HCT116 (cell line): Measurements from ENCODE around the gene IL1R2. TPM values are rescaled to one million over a fixed set of nuclear protein-coding genes. Genes with fewer than 3 reads are reported as not detected.

ENCODE experiments used
- ATAC-seq: fragments of 200-7000 bp; cut with Tn5 transposase; 2 replicates; pipeline ENCODE4 v1.9.1; 2020; ENCODE audit warnings: mild to moderate bottlenecking, moderate library complexity
- BruUV-seq: library from RNA; stranded (reverse); fragments of 400-500 nt; replicated peaks from 2 replicates; lab custom pipeline; 2021; lab: Mats Ljungman, UMichigan
- CTCF ChIA-PET: fragments of 300-600 bp; sonication (Branson Sonifier 250); formaldehyde crosslinking; loops from one replicate; lab custom pipeline; 2021; ENCODE audit warnings: antibody characterized with exemption; lab: Charles Lee
- POLR2A ChIA-PET: fragments of 300-600, 350-600 bp; sonication (Branson Sonifier 250); formaldehyde crosslinking; loops from one replicate; lab custom pipeline; 2021; ENCODE audit warnings: antibody characterized with exemption; lab: Charles Lee
- RAD21 ChIA-PET, 2 experiments: fragments of 300-600 bp; sonication (Branson Sonifier 250); formaldehyde crosslinking; loops; one replicate each; lab custom pipeline; 2023; ENCODE audit warnings: low total read pairs in 2 of 2; ENCODE audit not compliant: uncharacterized antibody in 2 of 2, unreplicated experiment in 2 of 2, low non-redundant PET in 1 of 2; lab: Charles Lee
- DNase-seq: peaks from one replicate; pipeline ENCODE4 v3.0.0-alpha.2; 2010; ENCODE audit warnings: low read depth, low spot score
- H2AFZ ChIP-seq: fragments of 200-600 bp; shearing (Covaris generic), sonication (generic); 2 replicates; pipeline ENCODE4 v1.6.1; 2017; ENCODE audit warnings: low read depth, mixed run types, mixed read lengths, antibody characterized with exemption, low read length; ENCODE audit not compliant: poor library complexity, severe bottlenecking
- H3K27ac ChIP-seq: 2 replicates; pipeline ENCODE4 v1.5.1; 2012; ENCODE audit warnings: low read depth, low read length
- H3K27me3 ChIP-seq: fragments of 200-600 bp; sonication (generic); 2 replicates; pipeline ENCODE4 v1.6.1; 2016; ENCODE audit warnings: mixed run types, low read length, mixed read lengths; ENCODE audit not compliant: insufficient read depth
- H3K36me3 ChIP-seq, 2 experiments: fragments of 200-500 bp in 1 of 2; fragments of 200-600 bp in 1 of 2; sonication (Bioruptor generic) in 1 of 2; sonication (generic) in 1 of 2; 2 replicates each; pipeline versions ENCODE4 v1.5.1 to v1.6.1; 2014 to 2016; ENCODE audit warnings: low read length in 2 of 2, inconsistent platforms in 1 of 2, mixed read lengths in 1 of 2, mixed run types in 1 of 2; ENCODE audit not compliant: insufficient read depth in 2 of 2, control insufficient read depth in 1 of 2
- H3K4me1 ChIP-seq, 2 experiments: fragments of 200-600 bp in 1 of 2; sonication (generic) in 1 of 2; 2 replicates each; pipeline versions ENCODE4 v1.5.1 to v1.6.1; 2012 to 2017; ENCODE audit warnings: low read length in 2 of 2, inconsistent platforms in 1 of 2, mild to moderate bottlenecking in 1 of 2, mixed read lengths in 1 of 2, mixed run types in 1 of 2, moderate library complexity in 1 of 2; ENCODE audit not compliant: insufficient read depth in 2 of 2, control insufficient read depth in 1 of 2
- H3K4me2 ChIP-seq: fragments of 200-600 bp; sonication (generic); 2 replicates; pipeline ENCODE4 v1.6.1; 2017; ENCODE audit warnings: mixed run types, low read length, mixed read lengths
- H3K4me3 ChIP-seq, 2 experiments: fragments of 200-600 bp in 1 of 2; sonication (generic) in 1 of 2; replicated peaks in 1 of 2; 2 replicates each; pipeline ENCODE4 v1.5.1; 2011 to 2016; ENCODE audit warnings: low read length in 2 of 2, control low read depth in 1 of 2, low read depth in 1 of 2, mild to moderate bottlenecking in 1 of 2, mixed read lengths in 1 of 2, mixed run types in 1 of 2
- H3K79me2 ChIP-seq: fragments of 200-600 bp; sonication (generic); 2 replicates; pipeline ENCODE4 v1.6.1; 2017; ENCODE audit warnings: mild to moderate bottlenecking, mixed run types, low read length, moderate library complexity, mixed read lengths; ENCODE audit not compliant: insufficient read depth
- H3K9ac ChIP-seq: fragments of 200-600 bp; sonication (generic); 2 replicates; pipeline ENCODE4 v1.6.1; 2016; ENCODE audit warnings: low read length, mixed read lengths
- H3K9me2 ChIP-seq: fragments of 200-600 bp; sonication (generic), shearing (Covaris generic); 2 replicates; pipeline ENCODE4 v1.6.1; 2017; ENCODE audit warnings: mixed run types, mild to moderate bottlenecking, moderate library complexity; ENCODE audit not compliant: insufficient read depth
- H3K9me3 ChIP-seq, 2 experiments: fragments of 200-500 bp in 1 of 2; fragments of 200-600 bp in 1 of 2; sonication (Bioruptor generic) in 1 of 2; sonication (generic) in 1 of 2; 2 replicates each; pipeline ENCODE4 v1.6.1; 2014 to 2017; ENCODE audit warnings: low read length in 2 of 2, mixed read lengths in 2 of 2, inconsistent platforms in 1 of 2, low read depth in 1 of 2, mild to moderate bottlenecking in 1 of 2, mixed run types in 1 of 2, moderate library complexity in 1 of 2; ENCODE audit not compliant: control insufficient read depth in 1 of 2, insufficient read depth in 1 of 2
- H4K20me1 ChIP-seq: fragments of 200-600 bp; sonication (generic), shearing (Covaris generic); 2 replicates; pipeline ENCODE4 v1.6.1; 2017; ENCODE audit warnings: mixed run types, mild to moderate bottlenecking, moderate library complexity; ENCODE audit not compliant: insufficient read depth
- CEBPB ChIP-seq: IDR thresholded peaks from 2 replicates; pipeline ENCODE4 v1.6.1; 2012; ENCODE audit warnings: low read depth
- ELF1 ChIP-seq: IDR thresholded peaks from 2 replicates; pipeline ENCODE4 v1.6.1; 2012; ENCODE audit warnings: low read depth, borderline replicate concordance
- FOSL1 ChIP-seq: IDR thresholded peaks from 2 replicates; pipeline ENCODE4 v1.6.1; 2012; ENCODE audit warnings: low read depth
- POLR2A ChIP-seq: IDR thresholded peaks from 2 replicates; pipeline ENCODE4 v1.7.0; 2011; ENCODE audit warnings: borderline replicate concordance; ENCODE audit not compliant: insufficient read depth, insufficient read length; ENCODE audit errors: extremely low read depth
- SRF ChIP-seq: IDR thresholded peaks from 2 replicates; pipeline ENCODE4 v1.6.1; 2012; ENCODE audit warnings: low read depth
- TCF7L2 ChIP-seq: IDR thresholded peaks from 2 replicates; pipeline ENCODE4 v1.7.0; 2011; ENCODE audit warnings: borderline replicate concordance, inconsistent platforms; ENCODE audit not compliant: insufficient read depth, insufficient read length; ENCODE audit errors: extremely low read depth
- ZFX ChIP-seq: fragments of 450-650 bp; IDR thresholded peaks from 2 replicates; pipeline ENCODE4 v1.6.1; 2017
- intact Hi-C: fragments of 100-400 bp; cut with micrococcal nuclease; formaldehyde crosslinking; loops from 2 replicates; pipeline ENCODE4 v1.10.0; 2022
- total RNA-seq: library from RNA; stranded (reverse); gene quantifications from one replicate; pipeline ENCODE4 v1.2.1, GENCODE V29; 2021; ENCODE audit not compliant: unreplicated experiment
- TF ChIP-seq, protein P1 (sequence below): IDR thresholded peaks from 2 replicates; pipeline ENCODE4 v1.6.1; 2011; ENCODE audit warnings: mild to moderate bottlenecking, low read length, moderate library complexity; ENCODE audit not compliant: insufficient replicate concordance; ENCODE audit errors: extremely low read depth
- TF ChIP-seq, protein P2 (sequence below), 3 experiments: fragments of 200-600 bp in 1 of 3; sonication (generic) in 1 of 3; IDR thresholded peaks in 2 of 3; conservative IDR thresholded peaks in 1 of 3; 2 replicates each; pipeline ENCODE4 v1.5.1; 2012 to 2017; ENCODE audit warnings: low read depth in 2 of 3, low read length in 2 of 3, antibody characterized with exemption in 1 of 3, borderline replicate concordance in 1 of 3, control low read depth in 1 of 3, mild to moderate bottlenecking in 1 of 3, mixed read lengths in 1 of 3, mixed run types in 1 of 3, moderate library complexity in 1 of 3; ENCODE audit not compliant: insufficient read depth in 1 of 3

The IL1R2 gene
- total RNA-seq, 1 experiment from 2014 or later, result 0.52 TPM

DNA sequence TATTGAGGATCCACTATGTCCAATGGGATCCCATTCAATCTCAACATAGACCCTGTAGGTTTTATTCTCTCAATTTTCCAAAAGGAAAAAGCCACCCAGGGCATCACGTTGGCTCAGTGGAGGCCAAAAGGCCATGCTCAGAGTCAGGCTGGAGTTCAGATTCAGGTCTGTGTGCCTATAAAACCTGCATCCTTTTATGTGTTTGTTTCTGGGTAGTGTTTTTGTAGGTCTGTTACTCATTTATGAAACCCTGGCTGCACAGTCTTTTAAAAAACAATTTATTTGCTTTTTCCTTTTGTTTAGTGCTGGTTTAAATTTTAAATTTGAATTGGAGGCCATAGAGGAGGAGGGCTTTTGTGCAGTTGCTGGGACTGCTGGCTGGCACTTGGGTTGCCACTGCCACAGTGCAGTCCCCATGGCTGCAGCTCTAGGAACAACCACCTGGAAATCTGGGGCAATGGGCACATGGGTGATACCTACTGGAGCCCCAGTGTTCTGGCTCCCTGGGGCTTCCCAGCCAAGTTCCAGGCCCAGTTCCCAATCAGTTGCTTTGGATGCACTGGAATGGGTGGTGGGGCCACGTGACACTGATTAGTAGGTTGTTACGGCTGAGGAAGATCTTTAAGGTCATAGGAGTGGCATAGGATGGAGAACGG is 31.3 kb downstream of the IL1R2 start:
- BruUV-seq, result no TSS peak
- Histone ChIP-seq H3K9ac (no peak overlapping the region), H4K20me1 (no peaks in the 10 kb centered on the region), H3K27ac (no peak overlapping the region), H3K27me3 (no peaks in the 10 kb centered on the region), H3K4me1 (no peaks in the 10 kb centered on the region), H3K9me2 (no peaks in the 10 kb centered on the region), H3K79me2 (no peaks in the 10 kb centered on the region), H3K4me2 (no peak overlapping the region), H3K36me3 (no peaks in the 10 kb centered on the region), H2AFZ (no peak overlapping the region), H3K9me3 (no peaks in the 10 kb centered on the region), H3K4me3 (no peak overlapping the region)
- ChIA-PET CTCF (no interaction called here), POLR2A (no interaction called here), RAD21 (no interaction called here)
- intact Hi-C loops, result no loop called here
- no peak for ATAC-seq
- no peak for DNase-seq
- no peak for TF ChIP-seq ELF1
- TF ChIP-seq ZFX, result no peak
- no peak for TF ChIP-seq TCF7L2
- no peak for TF ChIP-seq CEBPB
- TF ChIP-seq, protein P1, sequence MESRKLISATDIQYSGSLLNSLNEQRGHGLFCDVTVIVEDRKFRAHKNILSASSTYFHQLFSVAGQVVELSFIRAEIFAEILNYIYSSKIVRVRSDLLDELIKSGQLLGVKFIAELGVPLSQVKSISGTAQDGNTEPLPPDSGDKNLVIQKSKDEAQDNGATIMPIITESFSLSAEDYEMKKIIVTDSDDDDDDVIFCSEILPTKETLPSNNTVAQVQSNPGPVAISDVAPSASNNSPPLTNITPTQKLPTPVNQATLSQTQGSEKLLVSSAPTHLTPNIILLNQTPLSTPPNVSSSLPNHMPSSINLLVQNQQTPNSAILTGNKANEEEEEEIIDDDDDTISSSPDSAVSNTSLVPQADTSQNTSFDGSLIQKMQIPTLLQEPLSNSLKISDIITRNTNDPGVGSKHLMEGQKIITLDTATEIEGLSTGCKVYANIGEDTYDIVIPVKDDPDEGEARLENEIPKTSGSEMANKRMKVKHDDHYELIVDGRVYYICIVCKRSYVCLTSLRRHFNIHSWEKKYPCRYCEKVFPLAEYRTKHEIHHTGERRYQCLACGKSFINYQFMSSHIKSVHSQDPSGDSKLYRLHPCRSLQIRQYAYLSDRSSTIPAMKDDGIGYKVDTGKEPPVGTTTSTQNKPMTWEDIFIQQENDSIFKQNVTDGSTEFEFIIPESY, result no peak
- no peak for TF ChIP-seq POLR2A
- TF ChIP-seq, protein P2, sequence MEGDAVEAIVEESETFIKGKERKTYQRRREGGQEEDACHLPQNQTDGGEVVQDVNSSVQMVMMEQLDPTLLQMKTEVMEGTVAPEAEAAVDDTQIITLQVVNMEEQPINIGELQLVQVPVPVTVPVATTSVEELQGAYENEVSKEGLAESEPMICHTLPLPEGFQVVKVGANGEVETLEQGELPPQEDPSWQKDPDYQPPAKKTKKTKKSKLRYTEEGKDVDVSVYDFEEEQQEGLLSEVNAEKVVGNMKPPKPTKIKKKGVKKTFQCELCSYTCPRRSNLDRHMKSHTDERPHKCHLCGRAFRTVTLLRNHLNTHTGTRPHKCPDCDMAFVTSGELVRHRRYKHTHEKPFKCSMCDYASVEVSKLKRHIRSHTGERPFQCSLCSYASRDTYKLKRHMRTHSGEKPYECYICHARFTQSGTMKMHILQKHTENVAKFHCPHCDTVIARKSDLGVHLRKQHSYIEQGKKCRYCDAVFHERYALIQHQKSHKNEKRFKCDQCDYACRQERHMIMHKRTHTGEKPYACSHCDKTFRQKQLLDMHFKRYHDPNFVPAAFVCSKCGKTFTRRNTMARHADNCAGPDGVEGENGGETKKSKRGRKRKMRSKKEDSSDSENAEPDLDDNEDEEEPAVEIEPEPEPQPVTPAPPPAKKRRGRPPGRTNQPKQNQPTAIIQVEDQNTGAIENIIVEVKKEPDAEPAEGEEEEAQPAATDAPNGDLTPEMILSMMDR (IDR thresholded peaks at IDR 0.05 in 2 of 3, conservative IDR thresholded peaks at IDR 0.05 in 1 of 3; ENCODE audit: borderline replicate concordance in 1 of 3, insufficient read depth in 1 of 3, low read depth in 2 of 3, low read length in 2 of 3), result no peak
- no peak for TF ChIP-seq FOSL1
- no peak for TF ChIP-seq SRF
